GM19468 (cell line): ENCODE data around the gene ZNF284.

Experiments
- ATAC-seq: cut with Tn5 transposase; IDR thresholded peaks from one replicate; pipeline ENCODE4 v1.9.1; 2021; ENCODE audit warnings: mild to moderate bottlenecking, moderate library complexity, moderate number of reproducible peaks; ENCODE audit not compliant: unreplicated experiment; ENCODE audit errors: extremely low read depth

ZNF284 gene

GRCh38 chr19:44071824-44072542 is at the start of gene ZNF284:
TSS of gene ZNF284 (plus strand) at chr19:44072159. CDS start at chr19:44076390, 4,231 bp downstream.
- ATAC-seq, result peak; percentile 87

- no peak for ATAC-seq
Observed at GRCh38 chr19:44024900-44025216, 47.1 kb upstream of the ZNF284 start.

GRCh38 chr19:44025217-44025936 is 46.6 kb upstream of the ZNF284 start, which contains the start of gene ZNF222:
TSS of gene ZNF222 (plus strand) at chr19:44025379. CDS start at chr19:44025437, 58 bp downstream.
- ATAC-seq, result peak; percentile 71

GRCh38 chr19:44026622-44027021 is 45.3 kb upstream of the ZNF284 start:
- no peak for ATAC-seq

- no peak for ATAC-seq
Observed at GRCh38 chr19:44032001-44032610, 39.9 kb upstream of the ZNF284 start.

- no peak for ATAC-seq
Observed at GRCh38 chr19:44042147-44042546, 29.8 kb upstream of the ZNF284 start.

GRCh38 chr19:44050740-44051649 is 21.0 kb upstream of the ZNF284 start:
- ATAC-seq, result no peak

GRCh38 chr19:44051650-44052402 is 20.1 kb upstream of the ZNF284 start, which contains the start of gene ZNF223:
TSS of gene ZNF223 (plus strand) at chr19:44052036. CDS start at chr19:44055177, 3,141 bp downstream.
- ATAC-seq, result no peak

- ATAC-seq, result no peak
Observed at GRCh38 chr19:44055870-44056269, 16.1 kb upstream of the ZNF284 start.

- no peak for ATAC-seq
Observed at GRCh38 chr19:44059229-44059628, 12.7 kb upstream of the ZNF284 start.

GRCh38 chr19:44061038-44061437 is 10.9 kb upstream of the ZNF284 start:
- ATAC-seq, result no peak

- ATAC-seq, result no peak
Observed at GRCh38 chr19:44066305-44066704, 5.7 kb upstream of the ZNF284 start.

- no peak for ATAC-seq
Observed at GRCh38 chr19:44069415-44069814, 2.5 kb upstream of the ZNF284 start.

GRCh38 chr19:44072543-44073401 is 813 bp downstream of the ZNF284 start:
- ATAC-seq, result no peak

- ATAC-seq, result no peak
Observed at GRCh38 chr19:44076325-44076724, 4.4 kb downstream of the ZNF284 start.

GRCh38 chr19:44092108-44092507 is 20.1 kb downstream of the ZNF284 start:
- ATAC-seq, result no peak

GRCh38 chr19:44093931-44094765 is 22.2 kb downstream of the ZNF284 start, which contains the start of gene ZNF224:
TSS of gene ZNF224 (plus strand) at chr19:44094361. CDS start at chr19:44097874, 3,513 bp downstream.
- peak; percentile 60 for ATAC-seq

- no peak for ATAC-seq
Observed at GRCh38 chr19:44107751-44108150, 35.8 kb downstream of the ZNF284 start.
